BJ (cell line): Measurements from ENCODE around the gene CD82. TPM values are rescaled to one million over a fixed set of nuclear protein-coding genes. Genes with fewer than 3 reads are reported as not detected.
"Not testable (repeated sequence)": the region's sequence is repeated elsewhere in the genome, so short reads cannot be mapped to it uniquely, and the experiment has no call there.

Experiments
- CTCF ChIA-PET: fragments of 350-600 bp; formaldehyde crosslinking; extraction: SDS; loops from one replicate; lab custom pipeline; 2021; ENCODE audit warnings: antibody characterized with exemption, inconsistent platforms; lab: Yijun Ruan, JAX
- POLR2A ChIA-PET: fragments of 300-600 bp; sonication (Branson Sonifier 250); formaldehyde crosslinking; extraction: SDS; loops from one replicate; lab custom pipeline; 2021; ENCODE audit warnings: antibody characterized with exemption; lab: Charles Lee
- DNase-seq: peaks from one replicate; pipeline ENCODE4 v3.0.0-alpha.2; 2011; ENCODE audit warnings: low read depth
- H3K27me3 ChIP-seq: 2 replicates; pipeline ENCODE4 v1.6.0; 2011; ENCODE audit warnings: low read length; ENCODE audit not compliant: control insufficient read depth, insufficient read depth
- H3K36me3 ChIP-seq: 2 replicates; pipeline ENCODE4 v1.5.1; 2011; ENCODE audit warnings: low read length; ENCODE audit not compliant: control insufficient read depth, insufficient read depth
- H3K4me3 ChIP-seq: 2 replicates; pipeline ENCODE4 v1.5.1; 2011; ENCODE audit warnings: low read depth, mild to moderate bottlenecking, control low read depth, low read length
- polyA plus RNA-seq: library from polyadenylated mRNA; depleted of rRNA; stranded (reverse); fragments of >200 nt; gene quantifications from 2 replicates; pipeline ENCODE4 v1.2.3, GENCODE V29; 2011; rRNA removed
- small RNA-seq: library from RNA; depleted of rRNA; stranded (forward); fragments of <200 nt; gene quantifications from one replicate; pipeline ENCODE3, GENCODE V24; 2012; ENCODE audit warnings: low replicate concordance, low read depth; ENCODE audit not compliant: insufficient read length
- TF ChIP-seq, protein P1 (sequence below): IDR thresholded peaks from 2 replicates; pipeline ENCODE4 v1.5.1; 2011; ENCODE audit warnings: low read depth, mild to moderate bottlenecking, control low read depth, inconsistent platforms, low read length, moderate library complexity; ENCODE audit not compliant: insufficient read depth

Gene CD82
- polyA plus RNA-seq, 1 experiment, result 28.1 TPM

GRCh38 chr11:44657836-44658505, 92.5 kb downstream of the CD82 start:
- Histone ChIP-seq H3K4me3 (no peak overlapping the region), H3K27me3 (peaks cover 1% of the 10 kb centered on the region), H3K36me3 (no peaks in the 10 kb centered on the region)
- no peak for DNase-seq
- ChIA-PET POLR2A (no interaction called here), CTCF (interaction anchor here (0.6 kb wide), 1 partner anchor 16 kb away, joined by 3 read pairs; no protein-coding TSS in a partner anchor)
- TF ChIP-seq, protein P1, sequence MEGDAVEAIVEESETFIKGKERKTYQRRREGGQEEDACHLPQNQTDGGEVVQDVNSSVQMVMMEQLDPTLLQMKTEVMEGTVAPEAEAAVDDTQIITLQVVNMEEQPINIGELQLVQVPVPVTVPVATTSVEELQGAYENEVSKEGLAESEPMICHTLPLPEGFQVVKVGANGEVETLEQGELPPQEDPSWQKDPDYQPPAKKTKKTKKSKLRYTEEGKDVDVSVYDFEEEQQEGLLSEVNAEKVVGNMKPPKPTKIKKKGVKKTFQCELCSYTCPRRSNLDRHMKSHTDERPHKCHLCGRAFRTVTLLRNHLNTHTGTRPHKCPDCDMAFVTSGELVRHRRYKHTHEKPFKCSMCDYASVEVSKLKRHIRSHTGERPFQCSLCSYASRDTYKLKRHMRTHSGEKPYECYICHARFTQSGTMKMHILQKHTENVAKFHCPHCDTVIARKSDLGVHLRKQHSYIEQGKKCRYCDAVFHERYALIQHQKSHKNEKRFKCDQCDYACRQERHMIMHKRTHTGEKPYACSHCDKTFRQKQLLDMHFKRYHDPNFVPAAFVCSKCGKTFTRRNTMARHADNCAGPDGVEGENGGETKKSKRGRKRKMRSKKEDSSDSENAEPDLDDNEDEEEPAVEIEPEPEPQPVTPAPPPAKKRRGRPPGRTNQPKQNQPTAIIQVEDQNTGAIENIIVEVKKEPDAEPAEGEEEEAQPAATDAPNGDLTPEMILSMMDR, result no peak

GRCh38 chr11:44658506-44658850, 93.0 kb downstream of the CD82 start:
- H3K4me3 ChIP-seq, result no peak overlapping the region
- CTCF ChIA-PET, result no interaction called here
- no peaks in the 10 kb centered on the region for H3K36me3 ChIP-seq
- TF ChIP-seq, protein P1, result no peak
- H3K27me3 ChIP-seq, result peaks cover 1% of the 10 kb centered on the region
- POLR2A ChIA-PET, result no interaction called here
- DNase-seq, result no peak

GRCh38 chr11:44659641-44660040, 94.2 kb downstream of the CD82 start:
- Histone ChIP-seq H3K36me3 (no peaks in the 10 kb centered on the region), H3K4me3 (no peak overlapping the region), H3K27me3 (peaks cover 1% of the 10 kb centered on the region)
- DNase-seq, result no peak
- TF ChIP-seq, protein P1, result no peak
- CTCF ChIA-PET, result no interaction called here
- POLR2A ChIA-PET, result no interaction called here

DNA sequence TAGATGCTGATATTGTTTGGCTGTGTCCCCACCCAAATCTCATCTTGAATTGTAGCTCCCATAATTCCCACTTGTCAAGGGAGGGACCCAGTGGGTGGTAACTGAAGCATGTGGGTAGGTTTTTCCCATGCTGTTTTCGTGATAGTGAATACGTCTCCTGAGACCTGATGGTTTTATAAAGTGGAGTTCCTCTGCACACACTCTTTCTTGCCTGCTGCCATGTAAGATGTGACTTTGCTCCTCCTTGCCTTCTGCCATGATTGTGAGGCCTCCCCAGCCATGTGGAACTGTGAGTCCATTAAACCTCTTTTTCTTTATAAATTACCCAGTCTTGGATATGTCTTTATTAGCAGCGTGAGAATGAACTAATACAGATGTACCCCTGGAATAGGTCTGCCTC, 95.1 kb downstream of the CD82 start:
- DNase-seq, H3K27me3 ChIP-seq, H3K4me3 ChIP-seq, H3K36me3 ChIP-seq, POLR2A ChIA-PET: not testable (repeated sequence)
- CTCF ChIA-PET, result interaction anchor here (0.6 kb wide), 1 partner anchor 42 kb away, joined by 3 read pairs; no protein-coding TSS in a partner anchor

GRCh38 chr11:44661311-44661717, 95.9 kb downstream of the CD82 start:
- Histone ChIP-seq H3K27me3 (peaks cover 3% of the 10 kb centered on the region), H3K4me3 (no peak overlapping the region), H3K36me3 (no peaks in the 10 kb centered on the region)
- ChIA-PET POLR2A (no interaction called here), CTCF (no interaction called here)
- DNase-seq, result no peak
- TF ChIP-seq, protein P1, result no peak

Small RNA genes within 50 kb of the gene (small RNA-seq; reads per million reads assigned to genes)
- gene AC104010.1, result not detected

Other genes starting within 250 kb of the CD82 start
- 0.20 and 0.55 TPM in 2 replicates for gene TSPAN18, start 161.3 kb downstream of the CD82 start, polyA plus RNA-seq